GM18868 (cell line): ENCODE measurements around the gene TEAD1.

ENCODE experiments used
- ATAC-seq: cut with Tn5 transposase; IDR thresholded peaks from one replicate; pipeline ENCODE4 v1.9.1; 2021; ENCODE audit warnings: mild to moderate bottlenecking, moderate library complexity; ENCODE audit not compliant: unreplicated experiment

Gene TEAD1

GRCh38 chr11:12761029-12761428, 86.8 kb downstream of the TEAD1 start:
- ATAC-seq = no peak

GRCh38 chr11:12762278-12762677, 88.1 kb downstream of the TEAD1 start:
- ATAC-seq = no peak

- no peak for ATAC-seq
Observed at GRCh38 chr11:12762696-12763324, 88.6 kb downstream of the TEAD1 start.

GRCh38 chr11:12764187-12764914, 90.1 kb downstream of the TEAD1 start:
- no peak for ATAC-seq

GRCh38 chr11:12765428-12765827, 91.2 kb downstream of the TEAD1 start:
- ATAC-seq = no peak

- ATAC-seq = no peak
Observed at GRCh38 chr11:12767027-12767426, 92.8 kb downstream of the TEAD1 start.

- ATAC-seq = no peak
Observed at GRCh38 chr11:12767577-12767976, 93.4 kb downstream of the TEAD1 start.

GRCh38 chr11:12768726-12769673, 94.8 kb downstream of the TEAD1 start:
- ATAC-seq = no peak

GRCh38 chr11:12769834-12770345, 95.7 kb downstream of the TEAD1 start:
- no peak for ATAC-seq

- no peak for ATAC-seq
Observed at GRCh38 chr11:12770435-12770834, 96.2 kb downstream of the TEAD1 start.

- ATAC-seq = no peak
Observed at GRCh38 chr11:12770966-12771597, 96.9 kb downstream of the TEAD1 start.

- no peak for ATAC-seq
Observed at GRCh38 chr11:12771875-12772274, 97.7 kb downstream of the TEAD1 start.

GRCh38 chr11:12772324-12772723, 98.1 kb downstream of the TEAD1 start:
- no peak for ATAC-seq

GRCh38 chr11:12773591-12773990, 99.4 kb downstream of the TEAD1 start:
- ATAC-seq = no peak

GRCh38 chr11:12775955-12776354, 101.7 kb downstream of the TEAD1 start:
- ATAC-seq = no peak

- ATAC-seq = no peak
Observed at GRCh38 chr11:12777208-12777874, 103.1 kb downstream of the TEAD1 start.

GRCh38 chr11:12778240-12778905, 104.2 kb downstream of the TEAD1 start:
- ATAC-seq = no peak

- ATAC-seq = no peak
Observed at GRCh38 chr11:12783765-12784164, 109.5 kb downstream of the TEAD1 start.

- no peak for ATAC-seq
Observed at GRCh38 chr11:12784445-12784844, 110.2 kb downstream of the TEAD1 start.

- no peak for ATAC-seq
Observed at GRCh38 chr11:12784987-12785386, 110.8 kb downstream of the TEAD1 start.
